H1 (cell line): ENCODE measurements around the gene LUC7L3. TPM values are rescaled to one million over a fixed set of nuclear protein-coding genes. Genes with fewer than 3 reads are reported as not detected.

Experiments
- ATF2 ChIP-seq: IDR thresholded peaks from 2 replicates; pipeline ENCODE4 v1.6.1; 2012; ENCODE audit warnings: low read length, inconsistent platforms
- EP300 ChIP-seq, 2 experiments: IDR thresholded peaks; 1 replicate in 1 of 2; 2 replicates in 1 of 2; pipeline ENCODE4 v1.6.1; 2011 to 2012; ENCODE audit warnings: low read depth in 2 of 2, low read length in 2 of 2, mild to moderate bottlenecking in 2 of 2, borderline replicate concordance in 1 of 2, inconsistent platforms in 1 of 2, moderate library complexity in 1 of 2
- MAFK ChIP-seq: IDR thresholded peaks from 2 replicates; pipeline ENCODE4 v1.6.1; 2012; ENCODE audit warnings: low read depth, mild to moderate bottlenecking, improper control_type of control experiment, low read length
- SIN3A ChIP-seq, 2 experiments: IDR thresholded peaks in 1 of 2; conservative IDR thresholded peaks in 1 of 2; 2 replicates each; pipeline ENCODE4 v1.6.1; 2011 to 2012; ENCODE audit warnings: low read length in 2 of 2, improper control_type of control experiment in 1 of 2, low read depth in 1 of 2, mild to moderate bottlenecking in 1 of 2
- TBP ChIP-seq: IDR thresholded peaks from 2 replicates; pipeline ENCODE4 v1.6.1; 2011; ENCODE audit warnings: low read depth, low read length, improper control_type of control experiment
- polyA plus RNA-seq, 7 experiments: library from polyadenylated mRNA; depleted of rRNA in 3 of 7; stranded (reverse) in 5 of 7; unstranded in 2 of 7; fragments of >200 nt in 5 of 7; fragments of 200-250 nt in 2 of 7; gene quantifications; 1 replicate in 5 of 7; 2 replicates in 1 of 7; 4 replicates in 1 of 7; pipeline versions ENCODE4 v1.2.1 to v1.2.3, GENCODE V29; 2011 to 2013; ENCODE audit warnings: missing spikeins in 2 of 7, mixed read lengths in 2 of 7
- total RNA-seq: library from RNA; stranded (reverse); fragmentation: NEBNext Ultra II Directional; extraction: Animal tissue kit (Norgen Biotek cat#: 25700); gene quantifications from 2 replicates; pipeline ENCODE4 v1.2.1, GENCODE V29; 2021

The LUC7L3 gene
- total and polyA plus RNA-seq, 2 of the 8 experiments (the other 6 are each of a cell fraction or from before 2014, with no cell fraction given), result 102 to 126 TPM

GRCh38 chr17:50749245-50749644 lies 29.8 kb downstream of the LUC7L3 start (continued):
- TF ChIP-seq MAFK (no peak), ATF2 (no peak), SIN3A (conservative IDR thresholded peaks at IDR 0.05 in 1 of 2, IDR thresholded peaks at IDR 0.05 in 1 of 2; ENCODE audit: low read depth in 1 of 2, low read length in 2 of 2) (no peak), TBP (no peak), EP300 (IDR thresholded peaks at IDR 0.05; ENCODE audit: borderline replicate concordance in 1 of 2, low read depth in 2 of 2, low read length in 2 of 2) (no peak)
